ENCODE results near the gene GPAM. TPM values are rescaled to one million over a fixed set of nuclear protein-coding genes. Genes with fewer than 3 reads are reported as not detected.

GPAM gene
- total RNA-seq, 4 donors from 2014 or later, result 1.00 to 6.6 (median 5.8) TPM

DNA sequence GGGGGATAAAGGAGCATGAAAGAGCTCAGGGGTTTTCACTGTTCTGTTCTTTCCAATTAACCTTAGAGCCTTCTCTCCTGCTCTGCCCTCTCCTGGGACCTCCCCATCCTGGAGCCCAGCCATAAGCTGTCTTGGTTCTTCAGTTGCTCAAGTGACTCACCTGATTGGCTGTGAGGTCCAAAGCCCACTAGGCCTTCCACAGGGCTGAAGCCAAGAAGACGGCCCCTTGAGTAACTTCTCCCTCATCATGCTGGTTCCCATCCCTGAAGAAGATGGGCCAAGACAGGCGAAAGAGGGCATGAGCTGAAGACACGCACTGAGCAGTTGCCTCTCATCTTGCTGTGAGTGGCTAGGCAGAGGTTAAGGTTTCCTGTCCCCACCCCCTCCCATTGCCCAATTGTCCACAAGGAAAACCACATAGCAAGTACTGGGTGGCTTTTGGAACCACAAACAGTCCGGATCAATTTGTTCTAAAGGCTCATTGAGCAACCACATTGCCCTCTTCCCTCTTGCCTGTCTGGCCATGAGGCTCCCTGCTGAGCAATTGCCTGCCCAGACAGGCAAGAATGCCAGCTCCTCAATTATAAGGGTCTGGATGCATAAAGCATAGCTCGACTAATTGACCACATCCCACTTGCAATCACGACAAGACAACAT, 43.9 kb upstream of the GPAM start:
- 74 to 82% methylated on average over 4 to 6 of the region's 6 CpGs for WGBS, 2 donors (ENCODE audit: low coverage in 1 of 2)
- intact Hi-C loops (cut with DNase I; ENCODE audit: low total_unique reads), result no loop called here

DNA sequence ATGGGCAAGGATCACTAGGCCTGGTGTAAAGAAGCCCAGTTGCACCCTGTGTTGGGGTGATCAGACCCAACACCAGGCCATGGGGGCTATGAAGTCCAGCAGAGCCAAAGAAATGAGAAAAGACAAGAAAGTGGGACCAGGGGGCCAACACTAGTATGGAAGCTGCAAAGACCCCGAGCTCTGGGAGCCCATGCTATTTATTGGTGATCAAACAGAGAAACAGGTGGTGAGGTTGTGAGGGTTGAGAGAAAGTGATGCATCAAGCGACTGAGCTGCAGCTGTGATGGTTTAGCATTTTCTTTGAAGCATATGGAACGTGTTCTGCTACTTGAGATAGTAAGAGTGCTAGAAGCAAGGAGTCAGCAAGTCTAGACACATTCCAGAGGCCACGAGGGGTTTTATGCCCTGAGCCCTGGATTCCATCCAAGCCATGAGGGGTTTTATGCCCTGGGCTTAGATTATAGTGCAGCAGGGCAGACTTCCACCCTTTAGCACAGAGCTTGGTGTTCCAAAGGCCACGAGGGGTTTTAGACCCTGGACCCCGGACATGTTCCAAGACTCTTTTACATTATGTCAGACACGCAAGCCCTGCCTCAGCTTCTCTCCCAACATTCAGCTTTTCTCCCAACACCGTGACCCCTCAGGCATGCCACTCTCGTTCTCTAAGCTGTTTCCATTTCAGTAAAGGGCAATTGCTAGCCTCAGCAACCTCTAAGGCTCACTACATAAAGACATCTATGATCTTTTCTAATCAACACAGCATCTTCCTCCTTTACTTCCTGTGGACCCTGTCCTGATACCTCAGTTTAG, 43.1 kb upstream of the GPAM start:
- 70 to 75% methylated on average over 7 to 9 of the region's 9 CpGs for WGBS, 2 donors (ENCODE audit: low coverage in 1 of 2)
- H3K27me3 ChIP-seq, result no peaks in the 10 kb centered on the region
- H3K27ac ChIP-seq, result no peak overlapping the region
- intact Hi-C loops (cut with DNase I; ENCODE audit: low total_unique reads), result no loop called here
- no peak overlapping the region for H3K4me3 ChIP-seq
- in situ Hi-C loops (cut with MboI; ENCODE audit: low pct_ligation_motif_present in 1 of 4, low pct_unique_long_range_greater_than_20kb in 1 of 4, low sequenced_read_pairs in 3 of 4), result no loop called here
- H3K9me3 ChIP-seq, result no peaks in the 10 kb centered on the region
- no peaks in the 10 kb centered on the region for H3K36me3 ChIP-seq
- TF ChIP-seq EP300 (IDR thresholded peaks at IDR 0.05; ENCODE audit: low read depth), result no peak
- no peak for TF ChIP-seq POLR2AphosphoS5 (IDR thresholded peaks at IDR 0.05)
- TF ChIP-seq, protein P1, sequence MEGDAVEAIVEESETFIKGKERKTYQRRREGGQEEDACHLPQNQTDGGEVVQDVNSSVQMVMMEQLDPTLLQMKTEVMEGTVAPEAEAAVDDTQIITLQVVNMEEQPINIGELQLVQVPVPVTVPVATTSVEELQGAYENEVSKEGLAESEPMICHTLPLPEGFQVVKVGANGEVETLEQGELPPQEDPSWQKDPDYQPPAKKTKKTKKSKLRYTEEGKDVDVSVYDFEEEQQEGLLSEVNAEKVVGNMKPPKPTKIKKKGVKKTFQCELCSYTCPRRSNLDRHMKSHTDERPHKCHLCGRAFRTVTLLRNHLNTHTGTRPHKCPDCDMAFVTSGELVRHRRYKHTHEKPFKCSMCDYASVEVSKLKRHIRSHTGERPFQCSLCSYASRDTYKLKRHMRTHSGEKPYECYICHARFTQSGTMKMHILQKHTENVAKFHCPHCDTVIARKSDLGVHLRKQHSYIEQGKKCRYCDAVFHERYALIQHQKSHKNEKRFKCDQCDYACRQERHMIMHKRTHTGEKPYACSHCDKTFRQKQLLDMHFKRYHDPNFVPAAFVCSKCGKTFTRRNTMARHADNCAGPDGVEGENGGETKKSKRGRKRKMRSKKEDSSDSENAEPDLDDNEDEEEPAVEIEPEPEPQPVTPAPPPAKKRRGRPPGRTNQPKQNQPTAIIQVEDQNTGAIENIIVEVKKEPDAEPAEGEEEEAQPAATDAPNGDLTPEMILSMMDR (IDR thresholded peaks at IDR 0.05), result no peak
- no peak for DNase-seq
- H3K4me1 ChIP-seq, result peaks cover 0 to 4% (median 0%) of the 10 kb centered on the region in 4 donors

More for the DNA sequence above, 43.9 kb upstream of the GPAM start:
- Histone ChIP-seq H3K4me1 (peaks cover 0 to 4% (median 0%) of the 10 kb centered on the region in 4 donors), H3K27ac (no peak overlapping the region), H3K27me3 (no peaks in the 10 kb centered on the region), H3K4me3 (no peak overlapping the region), H3K9me3 (no peaks in the 10 kb centered on the region), H3K36me3 (no peaks in the 10 kb centered on the region)
- TF ChIP-seq POLR2AphosphoS5 (IDR thresholded peaks at IDR 0.05) (no peak), POLR2A (IDR thresholded peaks at IDR 0.05) (no peak), EP300 (IDR thresholded peaks at IDR 0.05; ENCODE audit: low read depth) (no peak)
- TF ChIP-seq, protein P1 (IDR thresholded peaks at IDR 0.05), result no peak
- in situ Hi-C loops (cut with MboI; ENCODE audit: low pct_ligation_motif_present in 1 of 4, low pct_unique_long_range_greater_than_20kb in 1 of 4, low sequenced_read_pairs in 3 of 4), result no loop called here
- no peak for DNase-seq

DNA sequence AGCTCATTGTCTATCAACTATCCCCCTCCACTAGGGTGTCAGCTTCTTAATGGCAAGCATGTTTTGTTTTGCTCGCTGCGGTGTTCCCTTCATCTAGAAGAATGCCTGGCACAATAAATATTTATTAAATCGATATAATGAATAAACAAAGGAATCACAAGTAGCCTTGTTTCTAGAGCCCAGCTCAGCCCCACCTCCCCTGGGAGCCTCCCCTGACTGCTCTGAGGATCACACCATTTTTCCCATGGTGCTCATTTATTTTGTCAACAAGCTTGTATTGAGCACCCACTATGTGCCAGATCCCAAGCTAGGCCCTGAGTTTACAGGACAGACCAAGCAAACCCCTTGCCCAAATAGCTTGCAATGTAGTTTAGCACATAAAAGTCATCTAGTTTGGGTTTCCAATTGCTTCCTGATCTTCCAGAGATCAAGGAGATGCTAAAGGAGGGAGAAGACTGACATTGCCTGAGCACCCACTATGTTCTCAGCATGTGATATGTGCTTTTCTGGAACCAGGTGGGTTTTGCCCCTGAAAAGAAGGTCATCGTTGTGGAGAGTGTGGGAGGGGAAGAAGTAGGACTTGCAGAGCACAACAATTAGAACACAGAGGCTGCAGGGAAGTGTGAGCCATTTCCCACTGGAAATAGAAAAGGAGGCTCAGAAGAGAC, 42.3 kb upstream of the GPAM start:
- Histone ChIP-seq H3K27me3 (no peaks in the 10 kb centered on the region), H3K4me3 (no peak overlapping the region), H3K9me3 (no peaks in the 10 kb centered on the region), H3K4me1 (peaks cover 0 to 4% (median 0%) of the 10 kb centered on the region in 4 donors), H3K27ac (no peak overlapping the region), H3K36me3 (no peaks in the 10 kb centered on the region)
- in situ Hi-C loops (cut with MboI; ENCODE audit: low pct_ligation_motif_present in 1 of 4, low pct_unique_long_range_greater_than_20kb in 1 of 4, low sequenced_read_pairs in 3 of 4), result no loop called here
- intact Hi-C loops (cut with DNase I; ENCODE audit: low total_unique reads), result no loop called here
- TF ChIP-seq POLR2AphosphoS5 (IDR thresholded peaks at IDR 0.05), result no peak
- TF ChIP-seq EP300 (IDR thresholded peaks at IDR 0.05; ENCODE audit: low read depth), result no peak
- TF ChIP-seq, protein P1 (IDR thresholded peaks at IDR 0.05), result no peak
- TF ChIP-seq POLR2A (IDR thresholded peaks at IDR 0.05), result no peak
- no peak for DNase-seq
- 80 to 86% methylated on average over 4 of the region's 4 CpGs for WGBS, 2 donors (ENCODE audit: low coverage in 1 of 2)

DNA sequence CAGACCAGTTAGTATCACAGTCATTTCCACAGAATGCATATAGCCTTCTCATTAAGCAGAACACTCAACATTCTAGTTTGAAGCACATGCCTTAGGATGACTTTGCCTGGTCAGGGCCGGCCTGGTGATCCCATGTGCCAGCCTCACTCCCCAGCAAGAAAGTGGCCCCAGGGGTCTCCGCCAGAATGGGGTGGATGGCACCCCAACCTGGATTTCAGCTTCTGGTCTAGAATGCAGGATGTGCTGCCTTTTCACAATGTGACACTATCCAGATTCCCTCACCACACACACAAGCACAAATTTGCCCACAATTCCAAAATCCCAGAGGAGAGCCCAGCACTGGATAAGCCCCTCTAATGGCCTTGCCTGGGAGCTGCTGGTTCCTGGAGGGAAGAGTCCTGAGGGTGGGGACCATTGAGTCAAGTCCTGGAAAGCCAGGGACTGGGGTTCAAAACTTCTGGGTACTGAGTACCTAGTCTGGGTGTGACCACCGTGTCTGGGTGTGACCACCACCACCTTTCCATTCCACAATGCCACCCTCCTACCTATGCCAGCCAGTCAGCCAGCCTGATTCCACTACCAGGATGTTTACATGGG, 41.5 kb upstream of the GPAM start:
- peaks cover 0 to 6% of the 10 kb centered on the region in 2 donors for H3K9me3 ChIP-seq

More for the DNA sequence above, 41.5 kb upstream of the GPAM start:
- in situ Hi-C loops (cut with MboI; ENCODE audit: low pct_ligation_motif_present in 1 of 4, low pct_unique_long_range_greater_than_20kb in 1 of 4, low sequenced_read_pairs in 3 of 4), result no loop called here
- no peaks in the 10 kb centered on the region for H3K27me3 ChIP-seq
- WGBS, 2 donors (ENCODE audit: low coverage in 1 of 2), result 93 to 100% methylated on average over 1 to 3 of the region's 3 CpGs
- no peaks in the 10 kb centered on the region for H3K36me3 ChIP-seq
- DNase-seq, result no peak
- H3K4me3 ChIP-seq, result no peak overlapping the region
- H3K4me1 ChIP-seq, result peaks cover 0 to 4% (median 0%) of the 10 kb centered on the region in 4 donors
- no peak overlapping the region for H3K27ac ChIP-seq
- TF ChIP-seq POLR2A (IDR thresholded peaks at IDR 0.05) (no peak), EP300 (IDR thresholded peaks at IDR 0.05; ENCODE audit: low read depth) (no peak), POLR2AphosphoS5 (IDR thresholded peaks at IDR 0.05) (no peak)
- TF ChIP-seq, protein P1 (IDR thresholded peaks at IDR 0.05), result no peak
- intact Hi-C loops (cut with DNase I; ENCODE audit: low total_unique reads), result no loop called here

Measured in transverse colon (tissue), 4 donors.